ENCODE measurements around the gene COQ5.

COQ5 gene

DNA sequence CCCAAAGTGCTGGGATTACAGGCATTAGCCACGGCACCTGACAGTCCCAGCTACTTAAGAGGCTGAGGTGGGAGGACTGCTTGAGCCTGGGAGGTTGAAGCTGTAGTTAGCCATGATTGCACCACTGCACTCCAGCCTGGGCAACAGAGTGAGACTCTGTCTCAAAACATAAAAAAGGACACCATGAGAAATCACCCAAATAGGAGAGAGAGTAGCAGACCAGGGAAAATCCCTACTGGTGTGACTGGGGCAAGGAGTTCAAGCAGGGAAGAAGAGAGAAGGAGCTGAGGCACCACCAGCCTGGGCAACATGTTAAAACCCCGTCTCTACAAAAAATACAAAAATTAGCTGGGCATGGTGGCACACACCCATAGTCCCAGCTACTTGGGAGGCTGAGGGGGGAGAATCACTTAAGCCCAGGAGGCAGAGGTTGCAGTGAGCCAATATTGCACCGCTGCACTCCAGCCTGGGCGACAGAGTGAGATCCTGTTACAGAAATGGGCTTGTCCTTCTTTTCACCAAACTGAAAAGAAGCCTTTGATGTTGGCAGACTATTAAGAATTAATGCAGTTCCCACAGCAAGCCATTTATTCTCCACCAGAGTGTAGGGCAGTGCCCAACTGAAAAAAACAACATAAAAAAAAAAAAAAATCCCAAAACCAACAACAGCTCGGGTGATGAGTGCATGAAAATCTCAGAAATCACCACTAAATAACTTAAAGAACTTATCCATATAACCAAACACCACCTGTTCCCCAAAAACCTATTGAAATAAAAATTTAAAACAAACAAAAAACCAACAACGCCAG lies 54.9 kb downstream of the COQ5 start:
- H3K36me3 ChIP-seq (ENCODE audit: control insufficient read depth, insufficient read depth, low read length) = no peaks in the 10 kb centered on the region
- H3K9ac ChIP-seq (ENCODE audit: low read length) = no peak overlapping the region
- no peaks in the 10 kb centered on the region for H3K9me3 ChIP-seq (ENCODE audit: control insufficient read depth, low read length)
- H3K4me1 ChIP-seq (ENCODE audit: control insufficient read depth, insufficient read depth, low read length) = peaks cover 5% of the 10 kb centered on the region
- no peak overlapping the region for H3K4me3 ChIP-seq (ENCODE audit: low read length)
- H3K27me3 ChIP-seq (ENCODE audit: control insufficient read depth, insufficient read depth, low read length) = no peaks in the 10 kb centered on the region

GRCh38 chr12:120472521-120472920 lies 56.4 kb downstream of the COQ5 start:
- Histone ChIP-seq H3K9ac (ENCODE audit: low read length) (no peak overlapping the region), H3K27me3 (ENCODE audit: control insufficient read depth, insufficient read depth, low read length) (no peaks in the 10 kb centered on the region), H3K9me3 (ENCODE audit: control insufficient read depth, low read length) (no peaks in the 10 kb centered on the region), H3K4me1 (ENCODE audit: control insufficient read depth, insufficient read depth, low read length) (peaks cover 5% of the 10 kb centered on the region), H3K4me3 (ENCODE audit: low read length) (no peak overlapping the region), H3K36me3 (ENCODE audit: control insufficient read depth, insufficient read depth, low read length) (no peaks in the 10 kb centered on the region)

GRCh38 chr12:120470150-120470784 lies 58.7 kb downstream of the COQ5 start:
- H3K9me3 ChIP-seq (ENCODE audit: control insufficient read depth, low read length) = no peaks in the 10 kb centered on the region
- peak overlapping the region; percentile 77 for H3K9ac ChIP-seq (ENCODE audit: low read length)
- peaks cover 10% of the 10 kb centered on the region for H3K4me1 ChIP-seq (ENCODE audit: control insufficient read depth, insufficient read depth, low read length)
- no peaks in the 10 kb centered on the region for H3K36me3 ChIP-seq (ENCODE audit: control insufficient read depth, insufficient read depth, low read length)
- H3K27me3 ChIP-seq (ENCODE audit: control insufficient read depth, insufficient read depth, low read length) = no peaks in the 10 kb centered on the region
- H3K4me3 ChIP-seq (ENCODE audit: low read length) = peak overlapping the region; percentile 77

DNA sequence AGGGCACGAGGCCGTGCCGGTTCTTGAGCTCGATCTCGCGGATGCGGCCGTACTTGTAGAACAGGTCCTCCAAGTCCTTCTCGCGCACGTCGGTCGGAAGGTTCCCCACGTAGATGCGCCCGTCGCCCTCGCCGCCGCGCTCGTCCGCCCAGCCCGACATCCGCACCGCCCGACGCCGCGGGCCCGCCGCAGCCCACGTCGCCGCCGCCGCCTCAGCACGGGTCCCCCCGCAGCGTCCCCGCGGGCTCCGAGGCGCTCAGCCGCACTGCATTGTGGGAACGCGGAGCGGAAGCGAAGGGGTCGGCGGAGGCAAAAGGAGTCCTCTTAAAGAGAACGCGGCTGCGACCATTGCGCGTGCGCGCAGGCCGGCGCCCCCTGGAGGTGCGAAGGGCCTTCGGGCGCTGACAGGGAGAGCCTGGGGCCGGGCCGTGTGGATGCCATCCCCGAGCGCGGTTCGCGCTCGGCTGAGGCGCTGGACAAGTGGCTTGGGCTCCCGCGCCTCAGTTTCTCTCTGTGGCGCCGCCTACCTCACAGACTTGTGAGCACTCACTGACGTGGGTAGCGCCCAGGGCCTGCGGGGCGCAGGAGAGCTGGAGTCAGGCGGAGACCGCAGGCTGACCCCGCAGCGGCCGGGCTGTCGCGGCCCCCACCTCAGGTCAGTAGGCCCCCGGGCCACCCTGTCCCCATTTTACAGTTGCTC lies 59.4 kb downstream of the COQ5 start, which contains the start of gene SRSF9:
TSS of gene SRSF9 (minus strand) at position 299 of the 700 bp plus-strand sequence. CDS start at position 160, 139 bp downstream.
- H3K9ac ChIP-seq (ENCODE audit: low read length) = peak within 1 kb of the TSS; percentile 77
- no peaks in the 10 kb centered on the region for H3K27me3 ChIP-seq (ENCODE audit: control insufficient read depth, insufficient read depth, low read length)
- H3K9me3 ChIP-seq (ENCODE audit: control insufficient read depth, low read length) = no peaks in the 10 kb centered on the region
- H3K4me3 ChIP-seq (ENCODE audit: low read length) = peak within 1 kb of the TSS; percentile 77
- H3K4me1 ChIP-seq (ENCODE audit: control insufficient read depth, insufficient read depth, low read length) = peaks cover 10% of the 10 kb centered on the region
- H3K36me3 ChIP-seq (ENCODE audit: control insufficient read depth, insufficient read depth, low read length) = no peaks in the 10 kb centered on the region

DNA sequence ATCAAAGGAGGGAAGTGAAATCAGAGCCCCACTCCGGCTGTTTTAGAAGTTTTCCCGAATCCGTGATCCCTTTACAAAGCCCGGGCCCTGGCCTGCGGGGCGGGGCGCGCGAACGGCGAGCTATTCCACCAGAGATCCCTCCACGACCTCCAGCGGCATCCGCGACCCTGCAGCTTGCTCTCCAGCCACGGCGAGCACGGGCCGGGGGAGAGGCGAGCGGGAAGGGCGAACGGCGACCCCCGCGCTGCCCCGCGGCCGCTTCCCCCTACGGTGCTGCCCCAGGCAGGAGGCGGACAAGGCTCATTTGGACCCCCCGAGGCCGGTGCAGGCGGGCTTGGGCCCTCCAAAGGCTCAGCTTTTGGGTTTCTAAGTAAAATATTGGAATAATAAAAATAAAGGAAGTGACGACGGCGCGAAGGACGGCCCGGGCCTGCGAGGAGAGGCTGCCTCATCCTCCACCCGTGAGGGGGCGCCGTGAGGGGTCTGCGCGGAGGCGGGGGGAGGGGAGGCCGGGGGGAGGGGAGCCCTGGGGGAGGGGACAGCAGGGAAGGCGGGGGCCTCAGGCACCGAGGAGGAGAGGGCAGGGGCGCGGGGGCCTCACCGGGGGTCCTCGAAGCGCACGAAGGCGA lies 60.0 kb downstream of the COQ5 start:
- H3K4me1 ChIP-seq (ENCODE audit: control insufficient read depth, insufficient read depth, low read length) = peaks cover 10% of the 10 kb centered on the region
- H3K9ac ChIP-seq (ENCODE audit: low read length) = peak overlapping the region; percentile 77
- no peaks in the 10 kb centered on the region for H3K27me3 ChIP-seq (ENCODE audit: control insufficient read depth, insufficient read depth, low read length)
- peak overlapping the region; percentile 57 for H3K4me3 ChIP-seq (ENCODE audit: low read length)
- no peaks in the 10 kb centered on the region for H3K9me3 ChIP-seq (ENCODE audit: control insufficient read depth, low read length)
- H3K36me3 ChIP-seq (ENCODE audit: control insufficient read depth, insufficient read depth, low read length) = peaks cover 2% of the 10 kb centered on the region

DNA sequence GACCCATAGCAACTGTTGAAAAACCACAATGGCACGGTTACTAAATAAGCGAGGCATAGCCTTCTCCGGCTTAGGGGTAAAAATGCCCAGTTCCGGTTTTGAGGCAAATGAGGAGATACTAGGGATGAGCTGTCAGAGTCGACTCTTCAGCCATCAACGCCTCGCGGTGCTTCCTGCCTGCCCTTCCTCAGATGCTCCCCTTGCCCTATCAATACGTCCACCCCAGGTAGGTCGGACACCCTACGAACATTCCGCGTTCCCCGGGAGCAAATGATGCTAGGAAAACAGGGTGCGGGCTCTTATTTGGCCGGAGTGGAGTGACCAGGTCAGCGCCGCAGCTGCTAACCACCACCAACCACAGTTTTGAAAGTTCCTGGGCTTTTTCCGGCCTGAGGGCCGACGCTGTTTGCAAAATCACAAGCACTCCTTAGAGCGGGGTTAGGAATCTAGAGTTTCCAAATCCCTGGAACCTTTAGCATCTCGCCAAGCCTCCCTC lies 60.6 kb downstream of the COQ5 start:
- H3K9ac ChIP-seq (ENCODE audit: low read length) = peak overlapping the region; percentile 77
- no peaks in the 10 kb centered on the region for H3K9me3 ChIP-seq (ENCODE audit: control insufficient read depth, low read length)
- peak overlapping the region; percentile 57 for H3K4me3 ChIP-seq (ENCODE audit: low read length)
- H3K36me3 ChIP-seq (ENCODE audit: control insufficient read depth, insufficient read depth, low read length) = peaks cover 8% of the 10 kb centered on the region
- no peaks in the 10 kb centered on the region for H3K27me3 ChIP-seq (ENCODE audit: control insufficient read depth, insufficient read depth, low read length)
- H3K4me1 ChIP-seq (ENCODE audit: control insufficient read depth, insufficient read depth, low read length) = peaks cover 10% of the 10 kb centered on the region

GRCh38 chr12:120467439-120467838 lies 61.5 kb downstream of the COQ5 start:
- H3K9ac ChIP-seq (ENCODE audit: low read length) = no peak overlapping the region
- no peaks in the 10 kb centered on the region for H3K27me3 ChIP-seq (ENCODE audit: control insufficient read depth, insufficient read depth, low read length)
- H3K4me3 ChIP-seq (ENCODE audit: low read length) = no peak overlapping the region
- peaks cover 10% of the 10 kb centered on the region for H3K4me1 ChIP-seq (ENCODE audit: control insufficient read depth, insufficient read depth, low read length)
- H3K36me3 ChIP-seq (ENCODE audit: control insufficient read depth, insufficient read depth, low read length) = peaks cover 11% of the 10 kb centered on the region
- H3K9me3 ChIP-seq (ENCODE audit: control insufficient read depth, low read length) = no peaks in the 10 kb centered on the region

DNA sequence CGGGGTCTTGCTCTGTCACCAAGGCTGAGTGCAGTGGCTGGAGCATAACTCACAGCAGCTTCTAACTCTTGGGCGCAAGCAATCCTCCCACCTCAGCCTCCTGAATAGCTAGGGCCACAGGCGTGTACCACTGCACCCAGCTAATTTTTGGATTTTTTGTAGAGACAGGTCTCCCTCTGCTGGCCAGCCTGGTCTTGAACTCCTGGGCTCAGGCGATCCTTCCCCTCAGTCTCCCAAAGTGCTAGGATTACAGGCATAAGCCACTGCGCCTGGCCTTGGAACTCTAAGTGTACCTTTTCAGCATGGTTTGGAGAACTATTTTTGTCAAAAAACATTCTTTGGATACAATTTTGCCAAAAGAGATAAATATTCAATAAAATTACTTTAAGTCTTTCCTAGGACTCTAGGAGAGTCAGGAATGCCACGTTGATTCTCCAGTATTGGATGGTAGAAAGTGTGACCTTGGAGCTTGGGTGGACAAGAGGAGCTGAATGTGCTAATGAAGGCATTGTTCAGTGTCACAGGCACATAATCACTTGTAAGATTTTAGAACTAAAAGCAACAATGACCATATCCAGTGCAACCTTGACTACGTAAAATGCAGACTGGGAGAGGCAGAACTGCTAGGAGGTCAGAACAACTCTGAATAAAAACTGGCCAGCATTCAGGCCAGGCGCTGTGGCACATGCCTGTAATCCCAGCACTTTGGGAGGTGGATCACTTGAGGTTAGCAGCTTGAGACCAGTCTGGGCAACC lies 62.2 kb downstream of the COQ5 start:
- Histone ChIP-seq H3K4me1 (ENCODE audit: control insufficient read depth, insufficient read depth, low read length) (peaks cover 10% of the 10 kb centered on the region), H3K4me3 (ENCODE audit: low read length) (no peak overlapping the region), H3K27me3 (ENCODE audit: control insufficient read depth, insufficient read depth, low read length) (no peaks in the 10 kb centered on the region), H3K36me3 (ENCODE audit: control insufficient read depth, insufficient read depth, low read length) (peaks cover 11% of the 10 kb centered on the region), H3K9ac (ENCODE audit: low read length) (no peak overlapping the region), H3K9me3 (ENCODE audit: control insufficient read depth, low read length) (no peaks in the 10 kb centered on the region)

GRCh38 chr12:120465756-120466155 lies 63.2 kb downstream of the COQ5 start:
- Histone ChIP-seq H3K4me3 (ENCODE audit: low read length) (no peak overlapping the region), H3K4me1 (ENCODE audit: control insufficient read depth, insufficient read depth, low read length) (peaks cover 5% of the 10 kb centered on the region), H3K27me3 (ENCODE audit: control insufficient read depth, insufficient read depth, low read length) (no peaks in the 10 kb centered on the region), H3K9me3 (ENCODE audit: control insufficient read depth, low read length) (no peaks in the 10 kb centered on the region), H3K9ac (ENCODE audit: low read length) (no peak overlapping the region), H3K36me3 (ENCODE audit: control insufficient read depth, insufficient read depth, low read length) (peaks cover 11% of the 10 kb centered on the region)

DNA sequence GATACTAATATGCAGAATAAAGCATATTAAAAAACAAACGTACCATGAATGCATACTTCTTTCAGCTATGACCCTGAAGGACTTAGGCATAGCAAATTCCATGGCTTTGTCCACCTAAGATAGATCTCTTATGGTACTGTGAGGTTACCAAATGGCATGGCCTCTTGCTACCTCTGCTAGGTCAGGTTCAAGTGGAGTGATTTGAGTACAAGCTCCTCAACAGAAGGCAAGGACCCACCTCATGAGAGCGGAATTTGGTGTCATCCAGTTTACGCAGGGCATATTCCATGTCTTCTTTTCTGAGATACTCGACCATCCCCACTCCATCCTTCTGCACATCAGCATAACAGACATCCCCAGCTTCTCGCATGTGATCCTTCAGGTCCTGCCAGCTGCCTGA lies 65.2 kb downstream of the COQ5 start:
- H3K4me3 ChIP-seq (ENCODE audit: low read length) = no peak overlapping the region
- H3K9me3 ChIP-seq (ENCODE audit: control insufficient read depth, low read length) = no peaks in the 10 kb centered on the region
- H3K27me3 ChIP-seq (ENCODE audit: control insufficient read depth, insufficient read depth, low read length) = no peaks in the 10 kb centered on the region
- peaks cover 5% of the 10 kb centered on the region for H3K4me1 ChIP-seq (ENCODE audit: control insufficient read depth, insufficient read depth, low read length)
- H3K36me3 ChIP-seq (ENCODE audit: control insufficient read depth, insufficient read depth, low read length) = peaks cover 11% of the 10 kb centered on the region
- no peak overlapping the region for H3K9ac ChIP-seq (ENCODE audit: low read length)

DNA sequence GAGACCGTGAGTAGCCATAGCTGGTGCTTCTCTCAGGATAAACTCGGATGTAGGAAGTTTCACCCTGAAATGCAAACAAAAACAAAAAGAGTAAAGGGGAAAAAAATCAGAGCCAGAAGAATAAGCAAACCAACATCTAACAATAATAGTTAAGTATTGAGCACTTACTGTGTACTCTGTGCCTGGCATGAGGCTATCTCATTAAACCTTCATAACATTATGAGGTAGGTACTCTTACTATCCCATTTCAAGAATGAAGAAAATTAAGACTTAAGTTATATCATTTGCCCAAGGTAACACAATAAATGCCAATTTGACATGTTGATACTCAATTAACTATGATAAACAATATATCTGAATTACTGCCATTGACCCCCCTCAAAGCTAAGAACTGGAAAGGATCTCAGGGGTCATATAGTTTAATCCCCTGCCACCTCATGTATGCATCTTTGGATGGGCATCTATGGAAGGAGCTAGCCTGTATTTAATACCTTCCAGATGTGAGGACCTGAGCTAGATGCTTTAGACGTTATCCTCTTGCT lies 66.8 kb downstream of the COQ5 start:
- no peak overlapping the region for H3K9ac ChIP-seq (ENCODE audit: low read length)
- H3K4me3 ChIP-seq (ENCODE audit: low read length) = no peak overlapping the region
- H3K4me1 ChIP-seq (ENCODE audit: control insufficient read depth, insufficient read depth, low read length) = peaks cover 5% of the 10 kb centered on the region
- H3K27me3 ChIP-seq (ENCODE audit: control insufficient read depth, insufficient read depth, low read length) = no peaks in the 10 kb centered on the region
- H3K36me3 ChIP-seq (ENCODE audit: control insufficient read depth, insufficient read depth, low read length) = peaks cover 13% of the 10 kb centered on the region
- no peaks in the 10 kb centered on the region for H3K9me3 ChIP-seq (ENCODE audit: control insufficient read depth, low read length)

Measured in mucosa of stomach (tissue), 1 donor.